Measurements from ENCODE around the gene PCNX1. TPM values are rescaled to one million over a fixed set of nuclear protein-coding genes. Genes with fewer than 3 reads are reported as not detected.
A peak's percentile ranks its signal among the peaks of the same experiment; 100 is the strongest.

The PCNX1 gene
- total and polyA plus RNA-seq, 2 donors (not counting 1 experiment from before 2014, with no cell fraction given): 17.0 to 84.5 TPM

GRCh38 chr14:70881549-70882177 lies 25.6 kb upstream of the PCNX1 start:
- H3K27ac ChIP-seq (ENCODE audit: low read length in 2 of 2): no peak overlapping the region
- TF ChIP-seq EZH2 (IDR thresholded peaks at IDR 0.05; ENCODE audit: borderline replicate concordance, insufficient read depth, low read depth, low read length, poor library complexity, severe bottlenecking): no peak
- no peak for TF ChIP-seq CTCF (IDR thresholded peaks at IDR 0.05)
- no peak overlapping the region for H3K4me3 ChIP-seq (ENCODE audit: control extremely low read depth in 1 of 5, extremely low read depth in 1 of 5, insufficient read depth in 1 of 5, low read depth in 2 of 5, low read length in 4 of 5)
- ATAC-seq (ENCODE audit: low read depth) (peak; percentile 36), DNase-seq (peak; percentile 24)
- peaks cover 21 to 24% of the 10 kb centered on the region in 2 donors for H3K4me1 ChIP-seq (ENCODE audit: control insufficient read depth in 2 of 2, insufficient read depth in 2 of 2, low read length in 2 of 2)
- CTCF ChIA-PET: interaction anchor here (2.2 kb wide), 1 partner anchor 64 kb away, joined by 7 read pairs; no protein-coding TSS in a partner anchor
- H3K79me2 ChIP-seq (ENCODE audit: control insufficient read depth, insufficient read depth, low read length): no peaks in the 10 kb centered on the region
- Mint-ChIP-seq H3K4me1 (peaks cover 32% of the 10 kb centered on the region), H3K27ac (no peak overlapping the region), H3K9me3 (ENCODE audit: insufficient read depth) (no peaks in the 10 kb centered on the region), H3K27me3 (no peaks in the 10 kb centered on the region), H3K4me3 (no peak overlapping the region)
- H3K27me3 ChIP-seq (replicated peaks in 1 of 4; ENCODE audit: control extremely low read depth in 1 of 4, control insufficient read depth in 3 of 4, insufficient read depth in 4 of 4, low read length in 3 of 4): no peaks in the 10 kb centered on the region
- no peaks in the 10 kb centered on the region for H3K9me3 ChIP-seq (ENCODE audit: control extremely low read depth in 1 of 3, control insufficient read depth in 2 of 3, insufficient read depth in 1 of 3, low read length in 2 of 3)
- intact Hi-C loops (cut with micrococcal nuclease): no loop called here
- H3K36me3 ChIP-seq (replicated peaks in 1 of 2; ENCODE audit: control extremely low read depth in 1 of 2, control insufficient read depth in 1 of 2, extremely low read depth in 1 of 2, insufficient read depth in 2 of 2, low read length in 1 of 2): no peaks in the 10 kb centered on the region
- no peak overlapping the region for H2AFZ ChIP-seq (ENCODE audit: insufficient read depth, low read depth, low read length, poor library complexity, severe bottlenecking)
- H3K4me2 ChIP-seq (replicated peaks; ENCODE audit: low read depth, low read length, poor library complexity, severe bottlenecking): no peak overlapping the region
- 71% methylated on average over 2 of the region's 7 CpGs for WGBS (ENCODE audit: insufficient coverage)
- H4K20me1 ChIP-seq (ENCODE audit: control insufficient read depth, insufficient read depth, low read length, poor library complexity, severe bottlenecking): no peaks in the 10 kb centered on the region
- H3K9ac ChIP-seq (ENCODE audit: low read length): no peak overlapping the region
- POLR2A ChIA-PET: no interaction called here

- H3K36me3 ChIP-seq (replicated peaks in 1 of 2; ENCODE audit: control extremely low read depth in 1 of 2, control insufficient read depth in 1 of 2, extremely low read depth in 1 of 2, insufficient read depth in 2 of 2, low read length in 1 of 2): no peaks in the 10 kb centered on the region
- no peak overlapping the region for H3K9ac ChIP-seq (ENCODE audit: low read length)
- ATAC-seq (ENCODE audit: low read depth) (no peak), DNase-seq (no peak)
- CTCF ChIA-PET: interaction anchor here (1.0 to 2.2 kb wide), 2 partner anchors 24 to 65 kb away, joined by 4 to 7 read pairs; partner anchors contain the start of gene PCNX1
- H3K4me3 Mint-ChIP-seq: no peak overlapping the region
- no peaks in the 10 kb centered on the region for H3K79me2 ChIP-seq (ENCODE audit: control insufficient read depth, insufficient read depth, low read length)
- peak overlapping the region; percentile 17 for H2AFZ ChIP-seq (ENCODE audit: insufficient read depth, low read depth, low read length, poor library complexity, severe bottlenecking)
- no peaks in the 10 kb centered on the region for H4K20me1 ChIP-seq (ENCODE audit: control insufficient read depth, insufficient read depth, low read length, poor library complexity, severe bottlenecking)
- H3K4me1 ChIP-seq (ENCODE audit: control insufficient read depth in 2 of 2, insufficient read depth in 2 of 2, low read length in 2 of 2): peaks cover 34 to 36% of the 10 kb centered on the region in 2 donors
- WGBS (ENCODE audit: insufficient coverage): no CpG with 5 or more reads among the region's 6 CpGs
- H3K27ac Mint-ChIP-seq: no peak overlapping the region
- TF ChIP-seq CTCF (IDR thresholded peaks at IDR 0.05) (no peak), EZH2 (IDR thresholded peaks at IDR 0.05; ENCODE audit: borderline replicate concordance, insufficient read depth, low read depth, low read length, poor library complexity, severe bottlenecking) (no peak)
- no peak overlapping the region for H3K4me2 ChIP-seq (replicated peaks; ENCODE audit: low read depth, low read length, poor library complexity, severe bottlenecking)
- no peaks in the 10 kb centered on the region for H3K9me3 Mint-ChIP-seq (ENCODE audit: insufficient read depth)
- no peaks in the 10 kb centered on the region for H3K27me3 ChIP-seq (replicated peaks in 1 of 4; ENCODE audit: control extremely low read depth in 1 of 4, control insufficient read depth in 3 of 4, insufficient read depth in 4 of 4, low read length in 3 of 4)
- H3K27me3 Mint-ChIP-seq: no peaks in the 10 kb centered on the region
- H3K27ac ChIP-seq (ENCODE audit: low read length in 2 of 2): no peak overlapping the region
- no peak overlapping the region for H3K4me3 ChIP-seq (ENCODE audit: control extremely low read depth in 1 of 5, extremely low read depth in 1 of 5, insufficient read depth in 1 of 5, low read depth in 2 of 5, low read length in 4 of 5)
- H3K9me3 ChIP-seq (ENCODE audit: control extremely low read depth in 1 of 3, control insufficient read depth in 2 of 3, insufficient read depth in 1 of 3, low read length in 2 of 3): no peaks in the 10 kb centered on the region
- intact Hi-C loops (cut with micrococcal nuclease): no loop called here
- POLR2A ChIA-PET: no interaction called here
- peaks cover 45% of the 10 kb centered on the region for H3K4me1 Mint-ChIP-seq
Measured at GRCh38 chr14:70882776-70883492, 24.3 kb upstream of the PCNX1 start.
